ENCODE data around the gene NFIA.

Gene NFIA

DNA sequence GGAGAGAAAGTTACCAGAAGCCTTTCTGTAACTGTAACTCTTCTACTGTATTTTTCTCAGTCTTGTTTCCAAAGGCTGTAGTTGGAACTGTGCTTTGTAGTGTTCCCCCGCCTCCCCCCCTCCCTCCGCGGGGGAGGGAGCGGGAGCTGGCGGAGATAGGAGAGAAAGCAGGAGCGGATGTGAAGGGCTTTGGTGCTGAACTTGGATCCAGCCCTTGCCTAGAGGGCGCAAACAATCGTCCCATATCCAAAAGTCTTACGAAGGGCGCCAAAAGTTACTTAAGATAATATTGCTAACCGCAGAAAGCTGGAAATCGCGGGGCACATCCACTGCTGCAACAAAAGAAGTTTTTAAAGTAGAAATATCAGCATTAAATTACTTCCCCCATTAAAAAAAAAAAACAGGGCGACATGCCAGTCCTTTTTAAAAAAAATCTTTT is 2.4 kb upstream of the NFIA start:
- TF ChIP-seq, protein P1, sequence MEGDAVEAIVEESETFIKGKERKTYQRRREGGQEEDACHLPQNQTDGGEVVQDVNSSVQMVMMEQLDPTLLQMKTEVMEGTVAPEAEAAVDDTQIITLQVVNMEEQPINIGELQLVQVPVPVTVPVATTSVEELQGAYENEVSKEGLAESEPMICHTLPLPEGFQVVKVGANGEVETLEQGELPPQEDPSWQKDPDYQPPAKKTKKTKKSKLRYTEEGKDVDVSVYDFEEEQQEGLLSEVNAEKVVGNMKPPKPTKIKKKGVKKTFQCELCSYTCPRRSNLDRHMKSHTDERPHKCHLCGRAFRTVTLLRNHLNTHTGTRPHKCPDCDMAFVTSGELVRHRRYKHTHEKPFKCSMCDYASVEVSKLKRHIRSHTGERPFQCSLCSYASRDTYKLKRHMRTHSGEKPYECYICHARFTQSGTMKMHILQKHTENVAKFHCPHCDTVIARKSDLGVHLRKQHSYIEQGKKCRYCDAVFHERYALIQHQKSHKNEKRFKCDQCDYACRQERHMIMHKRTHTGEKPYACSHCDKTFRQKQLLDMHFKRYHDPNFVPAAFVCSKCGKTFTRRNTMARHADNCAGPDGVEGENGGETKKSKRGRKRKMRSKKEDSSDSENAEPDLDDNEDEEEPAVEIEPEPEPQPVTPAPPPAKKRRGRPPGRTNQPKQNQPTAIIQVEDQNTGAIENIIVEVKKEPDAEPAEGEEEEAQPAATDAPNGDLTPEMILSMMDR (IDR thresholded peaks at IDR 0.05; ENCODE audit: low read depth, low read length), result peak; percentile 35
- in situ Hi-C loops (cut with HindIII; ENCODE audit: low sequenced_read_pairs), result no loop called here
- H3K4me3 ChIP-seq (ENCODE audit: low read depth, low read length), result peak overlapping the region; percentile 16
- DNase-seq (ENCODE audit: low read depth, low spot score), result peak; percentile 86

DNA sequence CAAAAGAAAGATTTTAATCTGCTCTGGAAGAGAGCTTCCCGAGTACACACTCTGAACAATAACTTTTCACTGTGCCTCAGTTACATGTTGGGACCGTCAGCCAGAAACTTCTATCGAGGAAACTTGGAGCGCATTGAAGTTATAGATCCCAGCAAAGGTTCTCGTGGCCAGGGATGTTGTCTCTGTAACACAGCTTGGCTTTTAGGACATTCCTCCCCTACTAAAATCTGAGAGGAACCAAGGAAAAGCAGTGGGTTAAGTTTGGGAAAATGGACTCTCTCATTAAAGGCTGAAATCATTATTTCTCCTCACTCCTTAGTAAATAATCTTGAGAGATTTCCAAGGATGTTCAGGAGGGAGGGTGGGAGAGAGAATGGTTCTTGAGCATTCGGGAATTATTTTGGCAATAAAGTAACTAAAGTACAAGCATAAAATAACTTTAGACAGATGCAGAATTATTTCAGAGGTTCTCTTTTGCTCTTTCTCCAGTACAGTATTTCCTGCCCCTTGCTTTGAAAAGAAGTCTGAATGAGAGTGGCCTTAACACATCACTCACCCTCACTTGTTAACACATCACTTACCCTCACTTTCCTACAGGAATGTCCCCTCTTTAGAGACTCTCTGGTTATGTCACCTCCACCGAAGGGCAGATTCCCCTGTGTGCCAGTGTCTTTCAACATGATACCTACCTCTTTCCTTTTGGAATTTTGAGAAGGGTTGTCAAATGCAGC is 1.8 kb upstream of the NFIA start:
- H3K4me3 ChIP-seq (ENCODE audit: low read depth, low read length), result peak overlapping the region; percentile 16
- in situ Hi-C loops (cut with HindIII; ENCODE audit: low sequenced_read_pairs), result no loop called here
- DNase-seq (ENCODE audit: low read depth, low spot score), result no peak
- TF ChIP-seq, protein P1 (IDR thresholded peaks at IDR 0.05; ENCODE audit: low read depth, low read length), result no peak

DNA sequence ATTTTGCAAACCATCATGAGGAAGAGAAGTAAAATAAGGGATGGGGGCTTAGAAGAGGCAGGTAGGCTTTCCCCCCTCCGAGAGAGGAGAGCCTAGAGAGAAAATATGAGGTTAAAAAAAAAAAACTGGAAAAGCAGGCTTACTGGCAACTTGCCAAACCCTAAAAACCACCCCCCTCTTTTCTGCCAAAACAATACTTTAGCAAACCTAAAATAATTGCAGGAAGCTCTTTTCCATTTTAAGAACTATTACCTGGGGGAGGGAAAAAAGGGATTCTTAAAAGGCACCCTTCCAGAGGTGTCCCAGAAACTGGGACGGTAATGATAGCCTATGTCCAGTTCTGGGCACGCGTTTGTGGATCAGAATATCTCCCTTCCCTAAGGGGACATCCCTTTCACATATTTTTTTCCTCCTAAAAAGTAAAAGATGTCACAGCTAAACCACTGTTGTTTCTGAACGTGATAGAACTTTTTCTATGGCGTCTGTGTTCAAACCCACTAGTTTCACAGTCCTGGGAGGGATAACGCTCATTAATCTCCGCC is 1.1 kb upstream of the NFIA start:
- TF ChIP-seq, protein P1 (IDR thresholded peaks at IDR 0.05; ENCODE audit: low read depth, low read length), result no peak
- in situ Hi-C loops (cut with HindIII; ENCODE audit: low sequenced_read_pairs), result no loop called here
- DNase-seq (ENCODE audit: low read depth, low spot score), result no peak
- H3K4me3 ChIP-seq (ENCODE audit: low read depth, low read length), result peak overlapping the region; percentile 74

DNA sequence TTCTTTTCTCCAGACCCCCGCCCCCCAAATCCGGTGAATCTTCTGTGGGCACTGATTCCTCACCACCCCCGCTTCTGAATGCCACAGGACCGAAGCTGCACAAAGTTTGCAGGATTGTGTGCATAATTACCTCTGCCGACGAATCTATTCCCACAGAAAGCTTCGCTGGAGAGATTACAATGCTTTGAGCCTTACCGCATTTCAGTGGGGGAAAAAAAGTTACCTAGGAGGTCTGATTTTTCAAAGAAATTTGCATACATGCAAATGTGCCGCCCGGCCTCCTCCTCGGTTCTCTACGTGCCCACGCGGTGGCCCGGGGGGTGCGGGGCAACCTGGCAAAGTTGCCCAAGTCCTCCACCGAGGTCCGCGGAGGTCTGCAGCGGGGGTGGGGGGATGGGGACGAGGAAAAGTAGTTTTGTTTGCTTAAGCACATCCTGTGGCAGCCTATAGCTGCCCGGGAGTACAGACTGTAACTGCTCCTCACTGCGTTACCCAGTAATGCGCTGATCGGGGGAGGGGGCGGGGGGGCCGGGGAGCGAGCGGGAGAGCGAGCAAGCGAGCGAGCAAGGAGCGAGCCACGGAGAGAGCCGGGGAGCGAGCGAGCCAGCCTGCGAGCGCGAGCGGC is 563 bp upstream of the NFIA start:
- in situ Hi-C loops (cut with HindIII; ENCODE audit: low sequenced_read_pairs), result no loop called here
- peak; percentile 71 for DNase-seq (ENCODE audit: low read depth, low spot score)
- H3K4me3 ChIP-seq (ENCODE audit: low read depth, low read length), result peak overlapping the region; percentile 74
- TF ChIP-seq, protein P1 (IDR thresholded peaks at IDR 0.05; ENCODE audit: low read depth, low read length), result no peak

DNA sequence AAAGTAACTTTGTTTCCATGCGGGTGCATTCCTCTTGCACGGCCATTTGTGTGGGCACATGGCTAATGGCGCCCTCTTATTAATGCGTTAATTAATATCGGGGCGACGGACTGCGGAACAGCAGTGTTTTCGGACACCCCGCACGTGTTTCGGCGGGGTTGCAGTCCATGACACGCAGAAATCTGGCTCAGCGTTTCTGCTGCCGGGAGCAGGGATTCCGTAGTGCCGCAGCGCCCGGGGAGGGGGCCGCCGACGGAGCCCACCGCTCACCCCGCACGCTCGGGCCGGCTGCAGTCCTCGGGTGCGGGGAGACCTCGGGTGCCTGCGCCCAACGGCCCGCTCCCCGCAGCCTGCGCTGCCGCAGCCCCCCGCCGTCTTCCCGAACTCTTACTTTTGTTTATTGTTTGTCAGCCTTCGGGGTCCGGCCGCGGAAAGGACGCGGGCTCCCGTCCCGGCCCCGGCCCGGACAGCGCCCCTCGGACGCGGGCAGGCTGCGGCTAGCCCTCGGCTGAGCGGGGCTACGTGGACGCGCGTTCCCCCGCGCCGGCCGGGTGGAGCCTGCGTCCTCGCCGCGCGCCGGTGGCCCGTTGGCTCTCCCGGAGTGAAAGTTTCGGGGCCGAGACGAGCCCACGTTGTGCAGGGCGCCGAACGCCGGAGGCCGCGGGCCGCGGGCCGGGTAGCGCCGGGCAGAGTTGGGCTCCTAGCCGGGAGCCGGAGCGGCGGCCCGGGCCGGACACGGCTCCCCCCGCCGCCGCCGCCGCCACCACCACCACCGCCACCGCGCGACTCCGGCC is 849 bp downstream of the NFIA start:
- in situ Hi-C loops (cut with HindIII; ENCODE audit: low sequenced_read_pairs), result no loop called here
- TF ChIP-seq, protein P1 (IDR thresholded peaks at IDR 0.05; ENCODE audit: low read depth, low read length), result no peak
- DNase-seq (ENCODE audit: low read depth, low spot score), result no peak
- H3K4me3 ChIP-seq (ENCODE audit: low read depth, low read length), result peak overlapping the region; percentile 74

DNA sequence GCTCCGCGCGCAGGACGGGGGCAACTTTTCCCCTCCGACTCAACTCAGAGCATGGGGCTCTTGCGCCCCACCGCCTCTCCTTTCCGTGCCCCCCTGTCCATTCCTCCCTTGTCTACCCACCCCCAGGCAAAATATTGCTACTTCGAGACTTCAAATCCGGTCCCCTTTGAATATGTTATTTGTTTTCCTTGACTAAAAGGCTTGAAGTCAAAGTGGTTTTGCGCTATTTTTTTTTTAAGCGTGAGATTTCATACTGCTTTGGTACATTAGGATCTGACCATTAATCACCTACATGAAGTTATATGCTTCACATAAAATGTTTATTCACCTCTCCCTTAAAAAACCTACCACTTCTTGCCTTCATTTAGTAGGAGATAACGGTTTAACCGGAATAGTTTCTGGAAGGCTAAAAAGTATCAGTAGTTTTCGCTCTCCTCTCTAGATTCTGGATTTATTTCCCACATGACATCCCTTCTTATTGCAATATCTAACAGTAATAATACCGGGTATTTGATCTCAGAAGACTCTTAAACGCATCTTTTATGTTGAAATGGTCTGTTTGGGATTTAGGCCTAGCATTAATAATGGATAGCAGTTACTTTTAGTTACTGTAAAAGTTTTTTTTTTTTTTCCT is 1.6 kb downstream of the NFIA start:
- in situ Hi-C loops (cut with HindIII; ENCODE audit: low sequenced_read_pairs), result no loop called here
- H3K4me3 ChIP-seq (ENCODE audit: low read depth, low read length), result peak overlapping the region; percentile 74
- peak; percentile 51 for DNase-seq (ENCODE audit: low read depth, low spot score)
- TF ChIP-seq, protein P1 (IDR thresholded peaks at IDR 0.05; ENCODE audit: low read depth, low read length), result no peak

Measured in astrocyte of the spinal cord (primary cell).